ENCODE results near the gene PXYLP1. TPM values are rescaled to one million over a fixed set of nuclear protein-coding genes. Genes with fewer than 3 reads are reported as not detected.

PXYLP1 gene
- total RNA-seq, 1 donor from 2014 or later: 28.2 TPM

- no peak for DNase-seq (ENCODE audit: low spot score)
Measured at GRCh38 chr3:141272906-141273662, 41.5 kb downstream of the PXYLP1 start.

GRCh38 chr3:141273700-141274410, 42.2 kb downstream of the PXYLP1 start:
- no peak for DNase-seq (ENCODE audit: low spot score)

GRCh38 chr3:141274411-141275031, 42.9 kb downstream of the PXYLP1 start:
- DNase-seq (ENCODE audit: low spot score): no peak

- no peak for DNase-seq (ENCODE audit: low spot score)
Measured at GRCh38 chr3:141275032-141275422, 43.4 kb downstream of the PXYLP1 start.

DNA sequence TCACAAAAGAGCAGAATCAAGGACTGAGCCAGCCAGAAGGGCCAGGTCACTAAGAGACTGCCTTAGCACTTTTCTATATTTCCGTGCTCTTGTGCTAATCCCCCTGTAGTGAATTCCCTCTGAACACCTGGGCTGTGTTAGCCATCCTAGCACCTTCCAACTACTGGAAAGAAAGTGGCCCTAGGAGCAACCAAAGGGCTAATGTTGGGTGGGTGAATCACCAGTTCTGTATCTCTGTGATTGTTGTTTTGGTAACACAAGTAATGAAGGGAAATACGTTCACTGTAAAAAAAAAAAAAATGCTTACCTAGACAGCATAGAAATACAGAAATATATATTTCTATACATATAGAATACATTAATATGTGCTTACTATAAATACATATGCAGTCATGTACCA, 43.9 kb downstream of the PXYLP1 start:
- no peak for DNase-seq (ENCODE audit: low spot score)

DNA sequence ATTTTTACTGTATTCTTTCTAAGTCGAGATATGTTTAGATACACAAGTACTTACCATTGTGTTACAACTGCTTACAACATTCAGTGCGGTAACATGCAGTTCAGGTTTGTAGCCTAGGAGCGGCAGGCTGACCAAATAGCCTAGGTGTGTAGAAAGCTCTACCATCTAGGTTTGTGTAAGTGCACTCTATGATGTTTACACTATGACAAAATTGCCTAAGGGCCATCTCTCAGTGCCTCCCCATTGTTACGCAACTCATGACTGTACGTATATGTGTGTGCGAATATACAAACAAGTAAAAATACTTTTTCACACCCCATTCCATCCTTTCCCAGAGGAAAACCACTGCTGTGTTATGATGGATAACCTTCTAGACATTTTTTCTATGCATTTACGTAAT, 44.3 kb downstream of the PXYLP1 start:
- DNase-seq (ENCODE audit: low spot score): no peak

GRCh38 chr3:141276398-141276797, 44.8 kb downstream of the PXYLP1 start:
- no peak for DNase-seq (ENCODE audit: low spot score)

DNA sequence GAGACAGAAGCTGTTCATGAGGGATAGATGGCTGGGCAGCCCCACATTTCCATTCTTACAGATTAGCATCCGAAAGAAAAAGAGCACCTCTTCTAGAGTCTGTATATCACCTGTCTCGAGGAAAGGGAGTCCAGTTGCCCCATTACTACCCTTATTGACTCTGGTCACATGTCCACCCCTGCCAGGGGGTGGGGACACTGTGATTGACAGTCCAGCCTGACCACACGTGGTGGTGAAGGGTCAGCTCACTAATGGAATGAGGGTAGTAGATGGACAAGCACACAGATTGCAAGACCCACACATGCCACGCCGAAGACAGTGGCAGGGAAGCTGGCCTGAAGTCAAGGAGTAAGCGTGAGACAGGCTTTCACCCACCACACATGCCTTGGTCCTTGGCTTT, 45.8 kb downstream of the PXYLP1 start:
- no peak for DNase-seq (ENCODE audit: low spot score)

DNA sequence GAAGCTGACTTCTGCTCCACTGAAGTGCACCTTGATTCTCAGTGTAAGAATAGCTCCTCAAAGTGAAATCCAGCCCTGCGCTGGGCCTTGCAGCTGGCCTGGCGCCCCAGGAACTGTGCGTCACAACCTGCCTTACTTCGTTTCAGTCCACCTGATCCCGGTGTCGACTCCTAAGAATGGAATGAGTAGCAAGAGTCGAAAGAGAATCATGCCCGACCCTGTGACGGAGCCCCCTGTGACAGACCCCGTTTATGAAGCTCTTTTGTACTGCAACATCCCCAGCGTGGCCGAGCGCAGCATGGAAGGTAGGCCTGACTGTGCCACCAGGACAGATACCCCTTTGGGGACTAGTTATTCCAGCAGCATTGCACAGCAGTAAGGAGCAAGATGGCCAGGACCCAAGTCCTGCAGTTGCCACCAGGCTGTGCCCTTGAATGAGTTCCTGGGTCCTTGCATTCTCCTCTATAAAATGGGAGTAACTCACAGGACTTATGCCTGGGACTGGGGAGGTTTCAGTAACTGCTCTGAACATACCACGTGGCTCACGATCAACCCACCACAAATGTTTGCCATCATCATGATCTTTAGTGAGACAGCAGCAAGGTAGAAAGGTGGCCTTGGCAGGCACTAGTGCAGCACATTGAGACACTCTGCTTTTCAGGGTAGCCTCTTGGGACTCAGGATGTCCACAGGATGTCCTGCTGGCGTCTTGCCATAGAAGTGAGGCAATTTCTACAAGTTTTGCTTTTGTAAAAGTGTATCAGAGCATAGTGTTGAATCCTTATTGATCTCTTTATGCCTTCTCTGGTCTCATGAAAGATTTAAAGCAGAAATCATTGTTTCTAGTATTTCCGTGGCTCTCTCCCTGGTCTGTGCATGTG, 46.8 kb downstream of the PXYLP1 start:
- no peak for DNase-seq (ENCODE audit: low spot score)

DNA sequence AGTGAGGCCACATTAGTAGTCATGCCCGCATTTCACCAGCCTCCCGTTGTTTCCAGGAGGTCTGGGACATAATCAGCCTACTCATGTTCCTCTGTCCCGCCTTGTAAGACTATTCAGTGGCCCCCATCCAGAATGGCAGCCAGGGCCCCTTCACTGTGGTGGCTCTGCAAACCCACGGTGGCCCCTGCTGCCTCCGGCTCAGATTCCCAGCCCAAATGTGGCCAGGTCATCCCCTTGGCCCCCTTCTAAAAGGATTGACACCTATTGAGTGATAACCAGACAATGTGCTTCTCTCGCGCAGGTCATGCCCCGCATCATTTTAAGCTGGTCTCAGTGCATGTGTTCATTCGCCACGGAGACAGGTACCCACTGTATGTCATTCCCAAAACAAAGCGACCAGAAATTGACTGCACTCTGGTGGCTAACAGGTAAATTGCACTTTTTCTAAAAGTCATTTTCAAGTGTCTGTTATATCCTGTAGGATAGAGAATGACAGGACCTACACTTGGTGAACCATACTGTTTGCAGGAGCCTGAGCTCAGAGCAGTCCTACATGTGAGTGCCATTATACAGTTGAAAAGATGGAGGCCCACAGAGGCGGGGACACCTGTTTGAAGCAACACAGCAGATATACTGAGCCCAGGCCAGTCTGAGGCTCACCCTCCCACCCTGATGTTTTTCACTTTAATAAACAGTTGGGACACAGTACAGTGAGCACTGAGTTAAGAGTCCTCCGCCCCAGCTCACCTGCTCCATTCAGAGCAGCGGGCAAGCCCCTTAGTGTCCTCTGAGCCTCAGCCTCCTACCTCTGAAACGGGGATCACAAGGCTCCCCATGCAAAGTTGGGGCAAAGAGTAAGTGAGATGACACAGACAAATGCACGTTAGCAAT, 47.7 kb downstream of the PXYLP1 start:
- no peak for DNase-seq (ENCODE audit: low spot score)

- DNase-seq (ENCODE audit: low spot score): peak; percentile 83
Measured at GRCh38 chr3:141280086-141280485, 48.5 kb downstream of the PXYLP1 start.

- DNase-seq (ENCODE audit: low spot score): no peak
Measured at GRCh38 chr3:141280690-141281089, 49.1 kb downstream of the PXYLP1 start.

- no peak for DNase-seq (ENCODE audit: low spot score)
Measured at GRCh38 chr3:141285570-141285969, 53.9 kb downstream of the PXYLP1 start.

GRCh38 chr3:141286856-141287255, 55.2 kb downstream of the PXYLP1 start:
- no peak for DNase-seq (ENCODE audit: low spot score)

GRCh38 chr3:141287326-141287725, 55.7 kb downstream of the PXYLP1 start:
- no peak for DNase-seq (ENCODE audit: low spot score)

DNA sequence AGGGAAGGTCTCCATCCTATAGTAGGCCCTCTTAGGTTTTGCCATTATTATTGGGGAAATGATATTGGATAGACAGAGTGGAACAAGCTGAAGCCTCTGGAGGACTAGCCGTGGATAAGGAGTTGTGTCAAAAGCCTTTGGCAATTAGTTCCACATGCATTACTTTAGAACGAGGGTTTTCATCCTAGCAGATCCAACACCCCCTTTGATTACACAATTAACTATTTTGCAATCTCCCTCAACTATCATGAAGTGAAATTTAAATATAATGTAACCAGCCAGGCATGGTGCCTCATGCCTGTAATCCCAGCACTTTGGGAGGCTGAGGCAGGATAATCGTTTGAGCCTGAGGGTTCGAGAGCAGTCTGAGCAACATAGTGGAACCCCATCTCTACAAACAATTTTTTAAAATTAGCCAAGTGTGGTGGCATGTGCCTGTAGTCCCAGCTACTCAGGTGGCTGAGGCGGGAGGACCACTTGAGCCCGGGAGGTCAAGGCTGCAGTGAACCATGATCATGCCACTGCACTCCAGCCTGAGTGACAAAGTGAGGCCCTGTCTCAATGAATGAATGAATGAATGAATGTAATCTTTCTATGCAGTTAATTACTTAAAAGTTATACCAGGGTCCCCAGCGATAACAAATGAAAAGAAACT, 56.8 kb downstream of the PXYLP1 start:
- no peak for DNase-seq (ENCODE audit: low spot score)

DNA sequence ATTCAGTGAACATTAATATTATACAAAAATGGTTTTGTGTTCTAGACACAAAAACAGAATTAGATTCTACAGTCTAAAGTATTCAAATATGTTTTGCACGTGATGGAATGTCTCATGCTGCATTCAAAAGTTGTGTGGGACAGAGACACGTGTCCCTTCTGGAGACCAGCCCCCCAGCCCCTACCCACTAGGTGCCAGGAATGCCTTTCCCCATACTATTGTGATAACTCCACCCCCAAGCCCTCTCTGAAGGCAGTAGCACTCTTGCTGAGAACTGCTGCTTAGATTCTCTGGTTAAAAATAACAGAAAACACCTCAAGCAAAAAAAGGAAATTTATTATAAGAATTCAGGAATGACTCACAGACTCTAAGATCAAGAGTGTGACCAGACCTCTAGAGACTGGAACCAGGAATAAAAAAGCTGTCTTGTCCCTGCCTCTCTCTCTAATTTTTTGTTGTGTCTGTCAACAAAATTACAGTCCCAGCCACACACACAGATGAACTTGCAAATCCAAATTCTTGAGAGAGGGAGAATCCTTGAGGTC, 57.7 kb downstream of the PXYLP1 start:
- DNase-seq (ENCODE audit: low spot score): no peak

DNA sequence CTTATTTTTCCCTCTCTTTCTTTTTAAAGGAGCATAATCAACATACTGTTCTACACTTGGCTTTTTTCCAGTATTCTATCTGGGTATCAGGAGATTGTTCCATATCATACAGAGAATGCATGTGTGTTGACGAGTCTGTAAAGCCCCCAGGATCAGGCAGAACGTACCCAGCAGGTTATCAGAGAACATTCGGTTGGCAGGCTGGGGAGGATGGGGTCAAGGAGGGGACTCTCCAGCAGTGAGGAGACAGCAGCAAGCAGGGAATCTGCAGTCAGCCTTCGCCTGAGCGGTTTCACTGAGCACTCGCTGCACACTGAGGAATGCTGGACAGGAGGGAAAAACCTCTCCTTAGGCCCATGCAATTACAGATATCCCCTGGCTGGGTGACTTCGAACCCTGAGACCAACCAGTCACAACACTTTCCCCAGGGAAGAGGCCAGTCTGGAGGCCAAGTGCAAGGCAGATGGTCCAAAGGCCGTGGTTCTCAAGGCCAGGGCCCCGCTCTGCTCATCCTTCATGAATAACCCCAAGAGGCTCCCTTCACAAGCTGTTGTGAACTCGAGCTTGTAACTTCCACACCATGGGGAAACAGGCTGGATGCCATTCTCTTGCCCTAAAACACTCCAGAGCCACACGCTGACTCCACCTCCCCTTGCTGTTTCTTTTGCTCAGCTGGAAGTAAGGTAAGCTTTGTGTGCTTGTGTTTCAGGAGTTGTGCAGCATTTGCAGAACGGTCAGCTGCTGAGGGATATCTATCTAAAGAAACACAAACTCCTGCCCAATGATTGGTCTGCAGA, 60.1 kb downstream of the PXYLP1 start:
- DNase-seq (ENCODE audit: low spot score): peak; percentile 76

All from umbilical cord (tissue), 2 donors.